HCT116 (cell line): ENCODE measurements around the gene HIRA. TPM values are rescaled to one million over a fixed set of nuclear protein-coding genes. Genes with fewer than 3 reads are reported as not detected.

Experiments
- ATAC-seq: fragments of 200-7000 bp; cut with Tn5 transposase; 2 replicates; pipeline ENCODE4 v1.9.1; 2020; ENCODE audit warnings: mild to moderate bottlenecking, moderate library complexity
- BruUV-seq: library from RNA; stranded (reverse); fragments of 400-500 nt; replicated peaks from 2 replicates; lab custom pipeline; 2021; lab: Mats Ljungman, UMichigan
- CTCF ChIA-PET: fragments of 300-600 bp; sonication (Branson Sonifier 250); formaldehyde crosslinking; loops from one replicate; lab custom pipeline; 2021; ENCODE audit warnings: antibody characterized with exemption; lab: Charles Lee
- POLR2A ChIA-PET: fragments of 300-600, 350-600 bp; sonication (Branson Sonifier 250); formaldehyde crosslinking; loops from one replicate; lab custom pipeline; 2021; ENCODE audit warnings: antibody characterized with exemption; lab: Charles Lee
- RAD21 ChIA-PET, 2 experiments: fragments of 300-600 bp; sonication (Branson Sonifier 250); formaldehyde crosslinking; loops; one replicate each; lab custom pipeline; 2023; ENCODE audit warnings: low total read pairs in 2 of 2; ENCODE audit not compliant: uncharacterized antibody in 2 of 2, unreplicated experiment in 2 of 2, low non-redundant PET in 1 of 2; lab: Charles Lee
- DNase-seq: peaks from one replicate; pipeline ENCODE4 v3.0.0-alpha.2; 2010; ENCODE audit warnings: low read depth, low spot score
- H2AFZ ChIP-seq: fragments of 200-600 bp; shearing (Covaris generic), sonication (generic); 2 replicates; pipeline ENCODE4 v1.6.1; 2017; ENCODE audit warnings: low read depth, mixed run types, mixed read lengths, antibody characterized with exemption, low read length; ENCODE audit not compliant: poor library complexity, severe bottlenecking
- H3K27ac ChIP-seq: 2 replicates; pipeline ENCODE4 v1.5.1; 2012; ENCODE audit warnings: low read depth, low read length
- H3K27me3 ChIP-seq: fragments of 200-600 bp; sonication (generic); 2 replicates; pipeline ENCODE4 v1.6.1; 2016; ENCODE audit warnings: mixed run types, low read length, mixed read lengths; ENCODE audit not compliant: insufficient read depth
- H3K36me3 ChIP-seq, 2 experiments: fragments of 200-500 bp in 1 of 2; fragments of 200-600 bp in 1 of 2; sonication (Bioruptor generic) in 1 of 2; sonication (generic) in 1 of 2; 2 replicates each; pipeline versions ENCODE4 v1.5.1 to v1.6.1; 2014 to 2016; ENCODE audit warnings: low read length in 2 of 2, inconsistent platforms in 1 of 2, mixed read lengths in 1 of 2, mixed run types in 1 of 2; ENCODE audit not compliant: insufficient read depth in 2 of 2, control insufficient read depth in 1 of 2
- H3K4me1 ChIP-seq, 2 experiments: fragments of 200-600 bp in 1 of 2; sonication (generic) in 1 of 2; 2 replicates each; pipeline versions ENCODE4 v1.5.1 to v1.6.1; 2012 to 2017; ENCODE audit warnings: low read length in 2 of 2, inconsistent platforms in 1 of 2, mild to moderate bottlenecking in 1 of 2, mixed read lengths in 1 of 2, mixed run types in 1 of 2, moderate library complexity in 1 of 2; ENCODE audit not compliant: insufficient read depth in 2 of 2, control insufficient read depth in 1 of 2
- H3K4me2 ChIP-seq: fragments of 200-600 bp; sonication (generic); 2 replicates; pipeline ENCODE4 v1.6.1; 2017; ENCODE audit warnings: mixed run types, low read length, mixed read lengths
- H3K4me3 ChIP-seq, 2 experiments: fragments of 200-600 bp in 1 of 2; sonication (generic) in 1 of 2; replicated peaks in 1 of 2; 2 replicates each; pipeline ENCODE4 v1.5.1; 2011 to 2016; ENCODE audit warnings: low read length in 2 of 2, control low read depth in 1 of 2, low read depth in 1 of 2, mild to moderate bottlenecking in 1 of 2, mixed read lengths in 1 of 2, mixed run types in 1 of 2
- H3K79me2 ChIP-seq: fragments of 200-600 bp; sonication (generic); 2 replicates; pipeline ENCODE4 v1.6.1; 2017; ENCODE audit warnings: mild to moderate bottlenecking, mixed run types, low read length, moderate library complexity, mixed read lengths; ENCODE audit not compliant: insufficient read depth
- H3K9ac ChIP-seq: fragments of 200-600 bp; sonication (generic); 2 replicates; pipeline ENCODE4 v1.6.1; 2016; ENCODE audit warnings: low read length, mixed read lengths
- H3K9me2 ChIP-seq: fragments of 200-600 bp; sonication (generic), shearing (Covaris generic); 2 replicates; pipeline ENCODE4 v1.6.1; 2017; ENCODE audit warnings: mixed run types, mild to moderate bottlenecking, moderate library complexity; ENCODE audit not compliant: insufficient read depth
- H3K9me3 ChIP-seq, 2 experiments: fragments of 200-500 bp in 1 of 2; fragments of 200-600 bp in 1 of 2; sonication (Bioruptor generic) in 1 of 2; sonication (generic) in 1 of 2; 2 replicates each; pipeline ENCODE4 v1.6.1; 2014 to 2017; ENCODE audit warnings: low read length in 2 of 2, mixed read lengths in 2 of 2, inconsistent platforms in 1 of 2, low read depth in 1 of 2, mild to moderate bottlenecking in 1 of 2, mixed run types in 1 of 2, moderate library complexity in 1 of 2; ENCODE audit not compliant: control insufficient read depth in 1 of 2, insufficient read depth in 1 of 2
- H4K20me1 ChIP-seq: fragments of 200-600 bp; sonication (generic), shearing (Covaris generic); 2 replicates; pipeline ENCODE4 v1.6.1; 2017; ENCODE audit warnings: mixed run types, mild to moderate bottlenecking, moderate library complexity; ENCODE audit not compliant: insufficient read depth
- CBX3 ChIP-seq: IDR thresholded peaks from 2 replicates; pipeline ENCODE4 v1.6.1; 2012; ENCODE audit warnings: low read depth
- CEBPB ChIP-seq: IDR thresholded peaks from 2 replicates; pipeline ENCODE4 v1.6.1; 2012; ENCODE audit warnings: low read depth
- CTCF ChIP-seq, 3 experiments: fragments of 200-600 bp in 1 of 3; sonication (generic) in 1 of 3; IDR thresholded peaks in 2 of 3; conservative IDR thresholded peaks in 1 of 3; 2 replicates each; pipeline ENCODE4 v1.5.1; 2012 to 2017; ENCODE audit warnings: low read depth in 2 of 3, low read length in 2 of 3, antibody characterized with exemption in 1 of 3, borderline replicate concordance in 1 of 3, control low read depth in 1 of 3, mild to moderate bottlenecking in 1 of 3, mixed read lengths in 1 of 3, mixed run types in 1 of 3, moderate library complexity in 1 of 3; ENCODE audit not compliant: insufficient read depth in 1 of 3
- EGR1 ChIP-seq: IDR thresholded peaks from 2 replicates; pipeline ENCODE4 v1.6.1; 2012; ENCODE audit warnings: low read depth
- EZH2 ChIP-seq: fragments of 200-600 bp; sonication (generic); IDR thresholded peaks from 2 replicates; pipeline ENCODE4 v1.6.1; 2017; ENCODE audit warnings: antibody characterized with exemption, mixed run types
- FOSL1 ChIP-seq: IDR thresholded peaks from 2 replicates; pipeline ENCODE4 v1.6.1; 2012; ENCODE audit warnings: low read depth
- JUND ChIP-seq: IDR thresholded peaks from 2 replicates; pipeline ENCODE4 v1.6.1; 2012
- MAX ChIP-seq: IDR thresholded peaks from 2 replicates; pipeline ENCODE4 v1.6.1; 2012
- POLR2AphosphoS5 ChIP-seq: IDR thresholded peaks from 2 replicates; pipeline ENCODE4 v1.6.1; 2011; ENCODE audit warnings: mild to moderate bottlenecking, low read depth, low read length, moderate library complexity
- SP1 ChIP-seq: IDR thresholded peaks from 2 replicates; pipeline ENCODE4 v1.6.1; 2012; ENCODE audit warnings: low read depth
- SRF ChIP-seq: IDR thresholded peaks from 2 replicates; pipeline ENCODE4 v1.6.1; 2012; ENCODE audit warnings: low read depth
- TCF7L2 ChIP-seq: IDR thresholded peaks from 2 replicates; pipeline ENCODE4 v1.7.0; 2011; ENCODE audit warnings: borderline replicate concordance, inconsistent platforms; ENCODE audit not compliant: insufficient read depth, insufficient read length; ENCODE audit errors: extremely low read depth
- ZFX ChIP-seq: fragments of 450-650 bp; IDR thresholded peaks from 2 replicates; pipeline ENCODE4 v1.6.1; 2017
- ZNF274 ChIP-seq: fragments of 200-500 bp; sonication (Bioruptor generic); IDR thresholded peaks from 2 replicates; pipeline ENCODE4 v1.6.1; 2014; ENCODE audit warnings: mild to moderate bottlenecking, low read depth, low read length, inconsistent platforms
- intact Hi-C: fragments of 100-400 bp; cut with micrococcal nuclease; formaldehyde crosslinking; loops from 2 replicates; pipeline ENCODE4 v1.10.0; 2022
- total RNA-seq: library from RNA; stranded (reverse); gene quantifications from one replicate; pipeline ENCODE4 v1.2.1, GENCODE V29; 2021; ENCODE audit not compliant: unreplicated experiment
- TF ChIP-seq, protein P1 (sequence below): IDR thresholded peaks from 2 replicates; pipeline ENCODE4 v1.6.1; 2012

The HIRA gene
- total RNA-seq, 1 experiment from 2014 or later: 30.6 TPM

GRCh38 chr22:19368876-19369275 is 62.7 kb downstream of the HIRA start:
- intact Hi-C loops: no loop called here
- no peak overlapping the region for H3K9ac ChIP-seq
- no peaks in the 10 kb centered on the region for H3K9me3 ChIP-seq
- H3K4me1 ChIP-seq: no peaks in the 10 kb centered on the region
- H3K27ac ChIP-seq: no peak overlapping the region
- H3K4me3 ChIP-seq: no peak overlapping the region
- ChIA-PET RAD21 (no interaction called here), CTCF (no interaction called here), POLR2A (no interaction called here)
- H3K9me2 ChIP-seq: no peaks in the 10 kb centered on the region
- no TSS peak for BruUV-seq
- no peaks in the 10 kb centered on the region for H3K27me3 ChIP-seq
- H2AFZ ChIP-seq: no peak overlapping the region
- TF ChIP-seq CEBPB (no peak), POLR2AphosphoS5 (no peak), SRF (no peak), SP1 (no peak), JUND (no peak), EGR1 (no peak), TCF7L2 (no peak), FOSL1 (no peak), CBX3 (no peak), ZNF274 (no peak), CTCF (IDR thresholded peaks at IDR 0.05 in 2 of 3, conservative IDR thresholded peaks at IDR 0.05 in 1 of 3; ENCODE audit: borderline replicate concordance in 1 of 3, insufficient read depth in 1 of 3, low read depth in 2 of 3, low read length in 2 of 3) (no peak), MAX (no peak), EZH2 (no peak), ZFX (no peak)
- TF ChIP-seq, protein P1, sequence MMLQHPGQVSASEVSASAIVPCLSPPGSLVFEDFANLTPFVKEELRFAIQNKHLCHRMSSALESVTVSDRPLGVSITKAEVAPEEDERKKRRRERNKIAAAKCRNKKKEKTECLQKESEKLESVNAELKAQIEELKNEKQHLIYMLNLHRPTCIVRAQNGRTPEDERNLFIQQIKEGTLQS: no peak
- no peaks in the 10 kb centered on the region for H3K79me2 ChIP-seq
- H3K36me3 ChIP-seq: peaks cover 22 to 23% of the 10 kb centered on the region in 2 experiments; a peak in 3 of 4 replicates
- no peaks in the 10 kb centered on the region for H4K20me1 ChIP-seq
- H3K4me2 ChIP-seq: no peak overlapping the region
- ATAC-seq (no peak), DNase-seq (no peak)
